ENCODE measurements around the gene CACNG7.
A peak's percentile ranks its signal among the peaks of the same experiment; 100 is the strongest.

The CACNG7 gene

DNA sequence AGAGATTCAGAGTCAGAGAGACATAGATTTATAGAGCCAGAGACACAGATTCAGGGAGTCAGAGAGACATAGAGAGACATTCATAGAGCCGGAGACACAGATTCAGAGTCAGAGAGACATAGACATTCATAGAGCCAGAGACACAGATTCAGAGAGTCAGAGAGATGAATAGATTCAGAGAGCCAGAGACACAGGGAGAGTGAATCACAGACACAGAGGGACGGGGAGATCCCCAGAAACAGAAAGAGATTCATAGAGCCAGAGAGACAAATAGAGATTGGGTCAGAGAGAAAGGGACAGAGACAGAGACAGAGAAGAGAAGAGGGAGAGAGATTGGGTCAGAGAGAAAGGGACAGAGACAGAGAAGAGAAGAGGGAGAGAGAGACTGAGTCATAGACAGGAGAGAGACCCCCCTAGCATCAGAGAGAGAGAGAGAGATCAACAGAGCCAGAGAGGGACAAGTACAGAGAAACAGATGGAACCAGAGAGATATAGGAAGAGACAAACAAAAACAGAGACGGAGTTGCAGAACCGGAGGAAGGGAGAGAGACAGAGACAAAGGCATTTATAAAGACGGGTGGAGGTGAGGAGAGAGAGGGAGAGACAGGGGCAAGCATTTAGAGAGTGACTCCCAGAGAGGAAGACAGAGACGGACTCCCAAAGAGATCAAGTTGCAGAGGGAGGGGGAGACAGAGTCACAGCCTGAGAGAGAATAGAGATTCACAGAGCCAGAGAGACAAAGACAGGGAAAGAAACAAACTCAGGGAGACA is 28.2 kb upstream of the CACNG7 start:
- Histone ChIP-seq H3K4me3 (ENCODE audit: low read length) (peak overlapping the region; percentile 58), H3K36me3 (ENCODE audit: control insufficient read depth, insufficient read depth, low read length, severe bottlenecking) (peaks cover 1% of the 10 kb centered on the region), H3K9ac (ENCODE audit: low read length) (peak overlapping the region; percentile 23), H3K9me3 (ENCODE audit: control insufficient read depth, low read length) (no peaks in the 10 kb centered on the region), H3K4me1 (ENCODE audit: control insufficient read depth, insufficient read depth, low read length) (peaks cover 14% of the 10 kb centered on the region), H3K27me3 (replicated peaks; ENCODE audit: control insufficient read depth, insufficient read depth, low read length) (peaks cover 44% of the 10 kb centered on the region)
- DNase-seq (ENCODE audit: low read depth) = no peak

DNA sequence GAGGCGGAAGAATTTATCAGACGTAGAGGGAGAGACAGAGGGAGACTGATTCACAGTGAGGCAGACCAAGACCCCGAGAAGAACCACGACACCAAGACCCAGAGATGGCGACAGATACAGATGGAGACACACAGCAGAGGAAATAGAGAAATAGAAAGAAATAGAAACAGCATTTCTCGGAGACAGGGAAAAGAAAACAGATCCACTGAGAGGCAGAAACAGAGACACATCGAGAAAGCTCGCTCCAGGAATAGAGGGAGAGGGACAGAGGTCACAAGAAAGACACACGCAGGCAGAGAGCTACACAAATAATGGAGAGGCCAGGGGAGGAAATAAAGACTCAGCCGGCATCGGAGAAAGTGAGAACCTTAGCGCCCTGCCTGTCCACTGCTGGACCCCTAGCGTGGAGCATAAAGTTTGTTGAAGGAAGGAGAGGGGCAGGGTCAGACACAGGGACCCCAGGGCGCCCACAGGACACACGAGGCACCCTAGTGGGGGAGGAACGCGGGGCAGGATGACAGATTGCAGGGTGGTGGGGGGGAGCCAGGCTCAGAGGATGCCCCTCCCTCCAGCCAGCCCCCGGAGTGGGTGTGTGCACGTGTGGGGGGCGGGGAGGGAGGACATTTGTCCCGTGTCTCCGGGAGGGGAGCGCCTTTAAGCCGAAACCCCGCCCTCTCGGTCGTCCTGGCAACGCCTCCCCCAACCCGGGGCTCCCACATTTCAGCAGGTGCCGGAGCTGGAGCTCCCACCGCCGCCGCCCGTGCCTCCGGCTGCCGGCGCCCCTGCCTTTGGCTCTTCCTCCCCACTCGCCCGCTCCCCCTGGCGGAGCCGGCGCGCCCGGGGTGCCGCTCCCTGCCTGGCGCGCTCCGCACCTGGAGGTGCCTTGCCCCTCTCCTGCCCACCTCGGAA is 27.3 kb upstream of the CACNG7 start, which contains the start of gene PRKCG:
Gene PRKCG, plus strand, starts transcription at position 716 of the 909 bp plus-strand sequence. CDS start 298 bp downstream, outside the sequence.
- H3K27me3 ChIP-seq (replicated peaks; ENCODE audit: control insufficient read depth, insufficient read depth, low read length) = peaks cover 44% of the 10 kb centered on the region
- peak; percentile 64 for DNase-seq (ENCODE audit: low read depth)

DNA sequence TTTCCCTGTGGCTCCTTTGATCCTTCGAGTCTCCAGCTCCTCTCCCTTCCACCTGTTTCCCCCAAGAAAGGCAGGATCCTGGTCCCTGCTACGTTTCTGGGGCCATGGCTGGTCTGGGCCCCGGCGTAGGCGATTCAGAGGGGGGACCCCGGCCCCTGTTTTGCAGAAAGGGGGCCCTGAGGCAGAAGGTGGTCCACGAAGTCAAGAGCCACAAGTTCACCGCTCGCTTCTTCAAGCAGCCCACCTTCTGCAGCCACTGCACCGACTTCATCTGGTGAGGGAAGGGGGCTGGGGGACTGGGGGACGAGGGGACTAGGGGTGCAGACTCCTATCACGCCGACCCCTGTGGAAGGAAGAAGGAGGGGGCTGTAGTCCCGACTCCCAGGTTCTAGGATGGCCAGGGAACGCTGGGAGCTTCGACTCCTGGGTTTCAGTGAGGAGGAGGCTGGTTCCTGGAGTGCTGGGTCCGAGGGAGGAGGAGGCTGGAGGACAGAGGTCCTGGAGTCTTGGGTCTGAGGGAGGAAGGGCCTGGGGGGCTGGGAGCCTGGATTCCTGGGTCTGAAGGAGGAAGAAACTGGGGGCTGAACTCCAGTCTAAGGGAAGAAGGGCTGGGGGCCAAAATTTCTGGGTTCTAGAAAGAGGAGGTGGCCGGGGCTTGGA is 26.6 kb upstream of the CACNG7 start:
- Histone ChIP-seq H3K9ac (ENCODE audit: low read length) (no peak overlapping the region), H3K9me3 (ENCODE audit: control insufficient read depth, low read length) (no peaks in the 10 kb centered on the region), H3K4me3 (ENCODE audit: low read length) (peak overlapping the region; percentile 58), H3K27me3 (replicated peaks; ENCODE audit: control insufficient read depth, insufficient read depth, low read length) (peaks cover 44% of the 10 kb centered on the region), H3K36me3 (ENCODE audit: control insufficient read depth, insufficient read depth, low read length, severe bottlenecking) (no peaks in the 10 kb centered on the region), H3K4me1 (ENCODE audit: control insufficient read depth, insufficient read depth, low read length) (peaks cover 14% of the 10 kb centered on the region)
- DNase-seq (ENCODE audit: low read depth) = no peak

More for the DNA sequence above, 27.3 kb upstream of the CACNG7 start, which contains the start of gene PRKCG:
- Histone ChIP-seq H3K9ac (ENCODE audit: low read length) (peak within 1 kb of the TSS; percentile 23), H3K9me3 (ENCODE audit: control insufficient read depth, low read length) (no peaks in the 10 kb centered on the region), H3K36me3 (ENCODE audit: control insufficient read depth, insufficient read depth, low read length, severe bottlenecking) (no peaks in the 10 kb centered on the region), H3K4me3 (ENCODE audit: low read length) (peak within 1 kb of the TSS; percentile 58), H3K4me1 (ENCODE audit: control insufficient read depth, insufficient read depth, low read length) (peaks cover 14% of the 10 kb centered on the region)

DNA sequence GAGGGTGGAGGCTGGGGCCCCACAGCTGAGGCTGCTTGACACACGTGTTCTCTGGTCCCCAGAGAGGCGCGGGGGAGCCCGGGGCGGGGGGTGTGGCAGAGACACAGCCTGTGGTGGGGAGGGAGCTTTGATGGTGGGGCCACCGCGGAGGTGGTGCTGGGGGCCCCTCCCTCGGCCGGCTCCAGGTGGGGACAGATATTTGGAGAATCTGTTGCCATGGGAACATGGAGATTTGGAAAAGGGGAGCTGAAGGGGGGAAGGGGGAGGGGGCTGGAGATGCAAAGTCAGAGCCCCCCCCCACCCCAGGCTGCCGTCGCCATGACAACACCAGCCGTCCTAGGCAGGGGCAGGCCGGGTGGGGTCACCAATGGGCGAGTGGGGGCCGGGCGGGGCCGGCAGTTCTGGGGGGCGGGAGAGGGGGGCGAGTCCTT is 25.8 kb upstream of the CACNG7 start:
- no peak overlapping the region for H3K9ac ChIP-seq (ENCODE audit: low read length)
- DNase-seq (ENCODE audit: low read depth) = no peak
- peaks cover 14% of the 10 kb centered on the region for H3K4me1 ChIP-seq (ENCODE audit: control insufficient read depth, insufficient read depth, low read length)
- no peaks in the 10 kb centered on the region for H3K36me3 ChIP-seq (ENCODE audit: control insufficient read depth, insufficient read depth, low read length, severe bottlenecking)
- H3K4me3 ChIP-seq (ENCODE audit: low read length) = no peak overlapping the region
- H3K9me3 ChIP-seq (ENCODE audit: control insufficient read depth, low read length) = no peaks in the 10 kb centered on the region
- peaks cover 44% of the 10 kb centered on the region for H3K27me3 ChIP-seq (replicated peaks; ENCODE audit: control insufficient read depth, insufficient read depth, low read length)

DNA sequence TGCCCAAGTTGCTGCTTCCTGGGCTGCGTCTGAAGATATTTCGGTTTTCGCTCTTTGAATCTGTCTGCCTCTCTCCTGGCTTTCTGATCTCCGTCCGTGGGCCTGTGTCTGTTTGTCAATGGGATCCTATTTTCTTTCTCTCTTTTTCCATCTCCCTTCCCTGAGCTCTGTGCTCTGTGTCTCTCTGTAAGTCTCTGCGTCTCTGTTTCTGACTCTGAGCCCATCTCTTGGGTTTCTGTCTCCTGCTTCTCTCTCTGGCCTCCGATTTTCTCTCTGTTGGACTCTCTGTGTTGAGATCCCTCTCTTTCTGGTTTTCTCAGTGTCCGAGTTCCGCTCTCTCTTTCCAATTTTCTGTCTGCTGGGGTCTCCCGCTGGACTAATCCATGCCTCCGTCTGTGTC is 25.3 kb upstream of the CACNG7 start:
- H3K36me3 ChIP-seq (ENCODE audit: control insufficient read depth, insufficient read depth, low read length, severe bottlenecking) = no peaks in the 10 kb centered on the region
- H3K4me1 ChIP-seq (ENCODE audit: control insufficient read depth, insufficient read depth, low read length) = peaks cover 14% of the 10 kb centered on the region
- no peaks in the 10 kb centered on the region for H3K9me3 ChIP-seq (ENCODE audit: control insufficient read depth, low read length)
- no peak overlapping the region for H3K9ac ChIP-seq (ENCODE audit: low read length)
- DNase-seq (ENCODE audit: low read depth) = no peak
- H3K4me3 ChIP-seq (ENCODE audit: low read length) = no peak overlapping the region
- peaks cover 44% of the 10 kb centered on the region for H3K27me3 ChIP-seq (replicated peaks; ENCODE audit: control insufficient read depth, insufficient read depth, low read length)

GRCh38 chr19:53884256-53884655 is 24.8 kb upstream of the CACNG7 start:
- H3K9ac ChIP-seq (ENCODE audit: low read length) = no peak overlapping the region
- H3K9me3 ChIP-seq (ENCODE audit: control insufficient read depth, low read length) = no peaks in the 10 kb centered on the region
- H3K4me3 ChIP-seq (ENCODE audit: low read length) = no peak overlapping the region
- H3K27me3 ChIP-seq (replicated peaks; ENCODE audit: control insufficient read depth, insufficient read depth, low read length) = peaks cover 46% of the 10 kb centered on the region
- H3K4me1 ChIP-seq (ENCODE audit: control insufficient read depth, insufficient read depth, low read length) = peaks cover 10% of the 10 kb centered on the region
- no peaks in the 10 kb centered on the region for H3K36me3 ChIP-seq (ENCODE audit: control insufficient read depth, insufficient read depth, low read length, severe bottlenecking)
- no peak for DNase-seq (ENCODE audit: low read depth)

DNA sequence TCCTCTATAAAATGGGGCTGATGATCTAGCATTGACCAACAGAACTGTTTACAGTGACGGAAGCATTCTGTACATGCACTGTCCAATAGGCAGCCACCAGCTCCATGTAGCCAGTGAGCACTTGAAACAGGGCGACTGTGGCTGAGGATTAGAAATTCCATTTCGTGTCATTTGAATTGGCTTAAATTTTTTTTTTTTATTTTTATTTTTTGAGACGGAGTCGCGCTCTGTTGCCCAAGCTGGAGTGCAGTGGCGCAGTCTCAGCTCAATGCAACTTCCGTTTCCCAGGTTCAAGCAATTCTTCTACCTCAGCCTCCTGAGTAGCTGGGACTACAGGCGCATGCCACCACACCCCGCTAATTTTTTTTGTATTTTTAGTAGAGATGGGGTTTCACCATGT is 24.0 kb upstream of the CACNG7 start:
- Histone ChIP-seq H3K27me3 (replicated peaks; ENCODE audit: control insufficient read depth, insufficient read depth, low read length) (peaks cover 43% of the 10 kb centered on the region), H3K9ac (ENCODE audit: low read length) (no peak overlapping the region), H3K4me1 (ENCODE audit: control insufficient read depth, insufficient read depth, low read length) (peaks cover 10% of the 10 kb centered on the region), H3K4me3 (ENCODE audit: low read length) (no peak overlapping the region), H3K9me3 (ENCODE audit: control insufficient read depth, low read length) (no peaks in the 10 kb centered on the region), H3K36me3 (ENCODE audit: control insufficient read depth, insufficient read depth, low read length, severe bottlenecking) (no peaks in the 10 kb centered on the region)
- DNase-seq (ENCODE audit: low read depth) = no peak

GRCh38 chr19:53892301-53892980 is 16.6 kb upstream of the CACNG7 start:
- no peak for DNase-seq (ENCODE audit: low read depth)
- H3K4me1 ChIP-seq (ENCODE audit: control insufficient read depth, insufficient read depth, low read length) = no peaks in the 10 kb centered on the region
- peaks cover 41% of the 10 kb centered on the region for H3K27me3 ChIP-seq (replicated peaks; ENCODE audit: control insufficient read depth, insufficient read depth, low read length)
- H3K9ac ChIP-seq (ENCODE audit: low read length) = no peak overlapping the region
- no peaks in the 10 kb centered on the region for H3K9me3 ChIP-seq (ENCODE audit: control insufficient read depth, low read length)
- H3K4me3 ChIP-seq (ENCODE audit: low read length) = no peak overlapping the region
- H3K36me3 ChIP-seq (ENCODE audit: control insufficient read depth, insufficient read depth, low read length, severe bottlenecking) = no peaks in the 10 kb centered on the region

GRCh38 chr19:53892981-53893325 is 16.1 kb upstream of the CACNG7 start:
- Histone ChIP-seq H3K9me3 (ENCODE audit: control insufficient read depth, low read length) (no peaks in the 10 kb centered on the region), H3K4me3 (ENCODE audit: low read length) (no peak overlapping the region), H3K9ac (ENCODE audit: low read length) (no peak overlapping the region), H3K36me3 (ENCODE audit: control insufficient read depth, insufficient read depth, low read length, severe bottlenecking) (no peaks in the 10 kb centered on the region), H3K27me3 (replicated peaks; ENCODE audit: control insufficient read depth, insufficient read depth, low read length) (peaks cover 46% of the 10 kb centered on the region), H3K4me1 (ENCODE audit: control insufficient read depth, insufficient read depth, low read length) (no peaks in the 10 kb centered on the region)
- no peak for DNase-seq (ENCODE audit: low read depth)

GRCh38 chr19:53894707-53895106 is 14.4 kb upstream of the CACNG7 start:
- H3K4me1 ChIP-seq (ENCODE audit: control insufficient read depth, insufficient read depth, low read length) = no peaks in the 10 kb centered on the region
- no peak overlapping the region for H3K4me3 ChIP-seq (ENCODE audit: low read length)
- peaks cover 50% of the 10 kb centered on the region for H3K27me3 ChIP-seq (replicated peaks; ENCODE audit: control insufficient read depth, insufficient read depth, low read length)
- no peaks in the 10 kb centered on the region for H3K9me3 ChIP-seq (ENCODE audit: control insufficient read depth, low read length)
- H3K36me3 ChIP-seq (ENCODE audit: control insufficient read depth, insufficient read depth, low read length, severe bottlenecking) = no peaks in the 10 kb centered on the region
- DNase-seq (ENCODE audit: low read depth) = no peak
- no peak overlapping the region for H3K9ac ChIP-seq (ENCODE audit: low read length)
